Renal pelvis (tissue), 12 donors: Measurements from ENCODE around the gene EDEM1. TPM values are rescaled to one million over a fixed set of nuclear protein-coding genes. Genes with fewer than 3 reads are reported as not detected.
"Not testable (repeated sequence)": the region's sequence is repeated elsewhere in the genome, so short reads cannot be mapped to it uniquely, and the experiment has no call there.

Experiments used
- DNase-seq: peaks from one replicate; pipeline ENCODE4 v3.0.0-alpha.2; 2013
- long read RNA-seq, 16 experiments: transcript quantifications; one replicate each; lab custom pipeline, GENCODE V29; 2026
- polyA plus RNA-seq, 3 donors: library from polyadenylated mRNA; unstranded; fragments of 120-200 nt; gene quantifications; one replicate each; pipeline ENCODE4 v1.2.1, GENCODE V29; 2013; ENCODE audit not compliant: insufficient read length in 3 of 3

EDEM1 gene
- polyA plus RNA-seq: 10 to 100 TPM; 15.5 to 22.7 (median 22.5) TPM
- long read RNA-seq, donor 1, full-length matches to known transcripts: 2 of 2 reads
- long read RNA-seq, donor 1, partial matches to known transcripts: 0 of 2 reads
- long read RNA-seq, donor 1, other reads (novel, unspliced or antisense): 0 of 2 reads
- long read RNA-seq, donor 2: 0 reads
- long read RNA-seq, donor 3: 0 reads
- long read RNA-seq, donor 4: 0 reads
- long read RNA-seq, donor 5: 0 reads
- long read RNA-seq, donor 6, full-length matches to known transcripts: 1 of 1 reads
- long read RNA-seq, donor 6, partial matches to known transcripts: 0 of 1 reads
- long read RNA-seq, donor 6, other reads (novel, unspliced or antisense): 0 of 1 reads
- long read RNA-seq, donor 7, full-length matches to known transcripts: 2 of 2 reads
- long read RNA-seq, donor 7, partial matches to known transcripts: 0 of 2 reads
- long read RNA-seq, donor 7, other reads (novel, unspliced or antisense): 0 of 2 reads
- long read RNA-seq, donor 8, full-length matches to known transcripts: 1 of 1 reads
- long read RNA-seq, donor 8, partial matches to known transcripts: 0 of 1 reads
- long read RNA-seq, donor 8, other reads (novel, unspliced or antisense): 0 of 1 reads
- long read RNA-seq, donor 9, full-length matches to known transcripts: 2 of 2 reads
- long read RNA-seq, donor 9, partial matches to known transcripts: 0 of 2 reads
- long read RNA-seq, donor 9, other reads (novel, unspliced or antisense): 0 of 2 reads
- long read RNA-seq, donor 10: 0 reads
- long read RNA-seq, donor 11, full-length matches to known transcripts: 1 of 1 reads
- long read RNA-seq, donor 11, partial matches to known transcripts: 0 of 1 reads
- long read RNA-seq, donor 11, other reads (novel, unspliced or antisense): 0 of 1 reads
- long read RNA-seq, donor 12, full-length matches to known transcripts: 2 of 2 reads
- long read RNA-seq, donor 12, partial matches to known transcripts: 0 of 2 reads
- long read RNA-seq, donor 12, other reads (novel, unspliced or antisense): 0 of 2 reads
- long read RNA-seq, donor 13: 0 reads
- long read RNA-seq, donor 14: 0 reads
- long read RNA-seq, donor 15, full-length matches to known transcripts: 1 of 1 reads
- long read RNA-seq, donor 15, partial matches to known transcripts: 0 of 1 reads
- long read RNA-seq, donor 15, other reads (novel, unspliced or antisense): 0 of 1 reads
- long read RNA-seq, donor 16, full-length matches to known transcripts: 1 of 1 reads
- long read RNA-seq, donor 16, partial matches to known transcripts: 0 of 1 reads
- long read RNA-seq, donor 16, other reads (novel, unspliced or antisense): 0 of 1 reads

GRCh38 chr3:5187156-5187919, at the start of gene EDEM1:
Gene EDEM1 (plus strand): TSS chr3:5187707. CDS start chr3:5187806, 99 bp downstream.
- DNase-seq: peak; percentile 93

GRCh38 chr3:5138214-5138981, 49.1 kb upstream of the EDEM1 start:
- no peak for DNase-seq

DNA sequence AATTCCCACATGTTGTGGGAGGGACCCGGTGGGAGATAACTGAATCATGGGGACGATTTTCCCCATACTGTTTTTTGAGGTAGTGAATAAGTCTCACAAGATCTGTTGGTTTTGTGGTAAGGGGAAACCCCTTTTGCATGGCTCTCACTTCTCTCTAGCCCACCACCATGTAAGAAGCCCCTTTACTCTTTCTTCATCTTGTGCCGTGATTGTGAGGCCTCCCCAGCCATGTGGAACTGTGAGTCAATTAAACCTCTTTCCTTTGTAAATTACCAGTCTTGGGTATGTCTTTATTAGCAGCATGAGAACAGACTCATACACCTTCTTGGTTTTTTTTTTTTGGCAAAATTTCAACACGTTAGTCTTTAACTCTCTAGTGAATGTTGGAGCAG, 47.3 kb upstream of the EDEM1 start:
- DNase-seq: no peak

DNA sequence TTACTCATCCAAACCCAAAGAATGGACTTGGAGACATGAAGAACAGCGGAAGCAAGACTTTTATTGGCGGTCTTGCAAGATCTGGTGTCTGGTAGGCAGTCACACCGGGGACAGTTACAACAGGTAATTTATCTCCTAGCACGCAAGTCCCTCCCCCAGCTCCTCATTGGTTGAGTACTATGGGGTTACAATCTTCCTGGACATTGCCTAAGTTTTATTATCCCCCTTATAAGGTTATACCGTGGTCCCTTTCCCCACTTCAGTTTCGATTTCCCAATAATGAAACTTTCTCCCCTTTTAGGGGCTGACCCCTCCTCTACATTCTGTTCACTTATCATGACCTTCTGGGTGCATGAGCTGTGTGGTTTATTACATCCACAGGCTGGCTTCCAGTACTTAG, 46.7 kb upstream of the EDEM1 start:
- no peak for DNase-seq

DNA sequence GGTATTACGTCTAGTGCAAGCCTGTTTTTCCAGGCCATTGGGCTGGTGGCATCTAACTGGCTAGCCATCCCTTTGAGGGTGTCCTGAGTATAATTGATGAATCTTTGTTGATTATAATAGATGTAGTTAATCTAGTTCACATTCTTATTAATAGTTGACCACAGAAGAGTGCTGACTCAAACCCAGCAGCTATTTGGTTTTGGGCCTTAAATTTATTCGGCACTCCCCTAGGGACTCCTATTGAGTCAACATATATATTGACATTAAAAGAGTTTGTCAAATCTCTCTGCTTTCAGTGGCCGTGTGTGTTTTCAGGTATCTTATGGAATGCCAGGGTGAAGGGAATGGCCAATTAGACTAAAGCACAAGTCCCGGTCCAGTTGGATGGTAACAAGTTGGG, 45.7 kb upstream of the EDEM1 start:
- DNase-seq: no peak

DNA sequence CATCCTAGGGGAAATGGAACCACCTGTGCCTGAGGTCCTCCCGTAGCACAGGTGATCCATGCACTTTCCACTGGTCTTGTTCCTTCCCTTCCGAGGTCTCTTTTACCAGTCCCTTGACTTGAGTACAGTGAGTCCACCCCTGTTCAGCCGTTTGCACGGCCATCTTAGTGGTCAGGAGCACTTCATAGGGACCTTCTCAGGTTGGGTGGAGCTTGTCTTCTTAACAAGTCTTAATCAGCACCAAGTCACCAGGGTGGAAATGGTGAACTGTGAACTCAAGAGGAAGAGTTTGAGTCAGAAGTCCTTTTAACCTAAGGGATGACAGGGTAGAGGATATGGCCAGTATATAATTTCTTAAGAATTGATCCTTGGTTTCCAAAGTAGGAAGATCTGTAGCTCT, 44.0 kb upstream of the EDEM1 start:
- DNase-seq: no peak

DNA sequence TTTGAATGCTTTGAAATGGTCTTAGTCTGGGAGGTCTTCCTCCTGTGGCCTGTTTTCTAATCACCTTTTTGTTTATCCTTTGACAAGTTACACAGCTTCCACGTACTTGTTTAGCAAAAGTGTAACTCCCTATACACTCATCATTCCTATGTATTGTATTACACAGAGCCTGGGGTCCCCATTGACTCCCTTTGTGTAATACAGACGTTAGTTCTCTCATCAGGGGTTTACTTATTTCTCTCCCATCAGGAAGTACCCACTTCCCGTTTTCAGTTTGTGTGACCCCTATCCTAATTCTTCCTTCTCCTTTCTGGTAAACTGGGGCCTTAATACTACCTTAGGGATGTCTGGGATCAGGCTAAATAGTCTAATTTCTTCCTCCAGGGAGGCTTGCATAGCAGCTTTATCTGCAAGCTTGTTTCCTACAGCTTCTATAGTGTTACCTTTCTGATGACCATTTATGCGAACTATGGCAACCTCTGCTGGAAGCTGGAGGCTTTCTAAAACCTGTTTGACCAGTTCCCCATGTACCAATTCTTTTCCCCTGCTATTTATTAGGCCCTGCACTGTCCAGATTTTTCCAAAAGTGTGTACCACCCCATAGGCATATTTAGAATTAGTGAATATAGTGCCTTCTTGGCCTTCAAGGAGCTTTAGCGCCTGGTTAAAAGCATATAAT, 43.1 kb upstream of the EDEM1 start:
- DNase-seq: no peak

GRCh38 chr3:5145120-5145519, 42.4 kb upstream of the EDEM1 start:
- no peak for DNase-seq

DNA sequence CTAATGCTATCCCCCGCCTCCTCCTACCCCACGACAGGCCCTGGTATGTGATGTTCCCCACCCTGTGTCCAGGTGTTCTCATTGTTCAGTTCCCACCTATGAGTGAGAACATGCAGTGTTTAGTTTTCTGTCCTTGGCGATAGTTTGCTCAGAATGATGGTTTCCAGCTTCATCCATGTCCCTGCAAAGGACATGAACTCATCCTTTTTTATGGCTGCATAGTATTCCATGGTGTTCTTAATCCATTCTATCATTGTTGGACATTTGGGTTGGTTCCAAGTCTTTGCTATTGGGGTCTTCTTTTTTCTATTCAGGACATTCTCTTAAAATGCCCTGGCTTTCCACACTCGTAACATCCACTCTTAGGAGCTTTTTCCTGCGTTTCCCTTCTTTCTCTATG, 40.4 kb upstream of the EDEM1 start:
- DNase-seq: not testable (repeated sequence)

DNA sequence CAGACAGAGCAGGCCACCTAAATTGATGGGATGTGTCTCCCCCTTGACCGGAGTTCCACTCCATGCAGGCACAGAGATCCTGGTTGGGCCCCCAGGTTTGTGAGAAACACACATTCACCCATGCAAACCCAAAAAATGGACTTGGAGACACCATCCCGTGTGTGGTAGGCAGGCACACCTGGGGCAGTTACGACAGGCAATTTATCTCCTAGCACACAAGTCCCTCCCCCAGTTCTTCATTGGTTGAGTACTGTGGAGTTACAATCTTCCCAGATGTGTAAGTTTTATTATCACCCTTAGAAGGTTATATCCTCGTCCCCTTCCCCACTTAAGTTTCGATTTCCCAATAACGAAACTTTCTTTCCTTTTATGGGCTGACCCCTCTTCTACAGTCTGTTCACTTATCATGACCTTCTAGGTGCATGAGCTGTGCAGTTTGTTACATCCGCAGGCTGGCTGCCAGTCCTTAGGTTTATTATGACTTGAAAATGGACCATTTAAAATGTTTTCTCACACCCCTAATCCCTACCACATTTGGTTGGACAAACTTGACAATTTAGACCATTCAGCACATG, 38.1 kb upstream of the EDEM1 start:
- DNase-seq: no peak

GRCh38 chr3:5151586-5151985, 35.9 kb upstream of the EDEM1 start:
- DNase-seq: no peak

DNA sequence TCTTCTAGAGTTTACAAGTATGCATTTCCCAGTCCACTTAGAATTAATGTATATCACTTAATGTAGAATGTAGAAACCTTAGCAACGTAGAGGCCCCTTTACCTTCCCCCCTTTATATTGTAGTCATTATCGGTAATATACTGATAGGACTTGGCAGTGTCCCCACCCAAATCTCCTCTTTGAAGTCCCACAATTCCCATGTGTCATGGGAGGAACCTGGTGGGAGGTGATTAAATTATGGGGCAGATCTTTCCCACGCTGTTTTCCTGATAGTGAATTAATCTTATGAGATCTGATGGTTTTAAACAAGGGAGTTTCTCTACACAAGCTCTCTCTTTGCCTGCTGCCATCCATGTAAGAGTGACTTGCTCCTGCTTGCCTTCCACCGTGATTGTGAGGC, 34.4 kb upstream of the EDEM1 start:
- no peak for DNase-seq

DNA sequence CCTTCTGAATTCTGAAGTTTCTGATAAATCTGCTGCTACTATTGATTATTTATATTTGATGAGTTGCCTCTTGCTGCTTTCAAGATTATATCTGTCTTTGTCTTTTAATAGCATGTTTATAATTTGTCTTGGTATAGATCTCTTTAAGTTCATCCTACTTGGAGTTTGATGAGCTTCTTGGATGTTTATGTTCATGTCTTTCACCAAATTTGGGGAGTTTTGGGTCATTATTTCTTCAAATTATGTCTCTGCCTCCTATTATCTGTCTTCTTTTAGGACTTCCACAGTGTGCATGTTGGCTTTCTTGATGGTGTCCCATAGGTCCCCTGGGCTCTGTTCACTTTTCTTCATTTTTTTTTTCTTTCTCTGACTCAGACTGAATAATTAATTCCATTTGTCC, 32.3 kb upstream of the EDEM1 start:
- DNase-seq: no peak

- no peak for DNase-seq
These were observed 27.2 kb upstream of the EDEM1 start for GRCh38 chr3:5160321-5160720.

DNA sequence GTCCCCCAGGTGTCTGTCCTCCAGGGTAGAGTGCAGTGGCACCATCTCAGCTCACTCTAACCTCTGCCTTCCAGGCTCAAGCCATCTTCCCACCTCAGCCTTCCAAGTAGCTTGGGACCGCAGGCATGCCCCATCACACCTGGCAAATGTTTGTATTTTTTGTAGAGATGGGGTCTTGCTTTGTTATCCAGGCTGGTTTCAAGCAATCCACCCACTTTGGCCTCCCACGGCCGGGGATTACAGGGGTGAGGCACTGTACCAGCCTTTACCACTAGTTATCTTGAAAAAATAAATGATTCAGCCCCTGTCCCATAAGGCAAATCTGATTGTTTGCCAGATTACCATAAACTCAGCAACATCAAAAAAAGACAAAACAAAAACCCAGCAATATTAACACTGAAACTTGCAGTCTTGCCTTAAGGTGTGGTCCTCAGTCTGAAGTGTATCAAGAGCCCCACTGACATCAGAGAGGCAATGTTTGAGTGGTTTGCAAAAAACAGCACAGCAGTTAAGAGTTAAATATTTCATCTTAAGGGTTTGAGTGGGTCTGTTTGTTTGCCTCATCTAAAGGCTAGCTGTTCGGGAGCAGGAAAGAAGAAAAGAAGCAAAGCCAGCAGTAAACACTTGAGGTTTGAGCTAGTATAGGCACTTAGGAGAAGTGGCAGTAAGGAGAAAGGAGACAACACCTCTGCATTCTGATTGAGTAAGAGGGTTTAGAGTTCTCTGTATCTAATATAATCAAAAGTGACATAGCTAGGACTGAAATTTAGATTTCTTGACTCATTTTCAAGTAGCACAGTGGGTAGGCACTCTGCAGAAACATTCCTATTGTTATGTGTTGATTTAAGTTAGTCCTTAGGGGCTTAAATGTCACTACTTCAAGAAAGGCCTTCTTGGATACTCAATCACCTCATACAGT, 26.3 kb upstream of the EDEM1 start:
- no peak for DNase-seq

GRCh38 chr3:5162102-5162501, 25.4 kb upstream of the EDEM1 start:
- no peak for DNase-seq

GRCh38 chr3:5165698-5166097, 21.8 kb upstream of the EDEM1 start:
- no peak for DNase-seq

- no peak for DNase-seq
These were observed 20.7 kb upstream of the EDEM1 start for GRCh38 chr3:5166846-5167245.
